NCI-H446 treated with DMSO at 0.1 percent for 48 hours (cell line): ENCODE data around the gene NCKAP5.

Experiments
- DNase-seq: peaks from one replicate; lab custom pipeline; 2025; lab: John Stamatoyannopoulos, UW

Gene NCKAP5

GRCh38 chr2:132754392-132754791 is 813.9 kb downstream of the NCKAP5 start:
- DNase-seq, result no peak

- DNase-seq, result no peak
These were observed 815.6 kb downstream of the NCKAP5 start for GRCh38 chr2:132752421-132753206.

- no peak for DNase-seq
These were observed 816.4 kb downstream of the NCKAP5 start for GRCh38 chr2:132751836-132752235.

- DNase-seq, result no peak
These were observed 817.7 kb downstream of the NCKAP5 start for GRCh38 chr2:132750606-132751005.

GRCh38 chr2:132747046-132747445 is 821.2 kb downstream of the NCKAP5 start:
- DNase-seq, result no peak

DNA sequence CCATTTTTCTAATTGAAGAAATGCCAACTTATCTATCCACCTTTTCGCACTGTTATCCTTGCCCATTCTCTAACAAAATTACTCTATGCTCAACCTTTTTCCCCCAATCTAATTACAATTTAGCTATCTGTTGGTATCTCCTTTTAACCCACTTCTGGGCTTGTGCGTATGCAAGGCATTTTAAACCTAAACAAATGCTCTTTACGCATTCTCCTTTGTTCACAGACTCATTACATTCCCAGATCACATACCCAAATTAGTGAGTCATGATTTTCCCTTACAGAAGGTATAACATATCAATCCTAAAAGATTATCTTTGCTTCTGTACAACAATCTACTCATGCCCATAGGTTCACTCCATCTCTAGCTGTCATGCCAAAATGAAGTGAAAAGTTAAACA is 826.5 kb downstream of the NCKAP5 start:
- no peak for DNase-seq

- no peak for DNase-seq
These were observed 828.1 kb downstream of the NCKAP5 start for GRCh38 chr2:132740081-132740720.

GRCh38 chr2:132738223-132738622 is 830.0 kb downstream of the NCKAP5 start:
- DNase-seq, result no peak

DNA sequence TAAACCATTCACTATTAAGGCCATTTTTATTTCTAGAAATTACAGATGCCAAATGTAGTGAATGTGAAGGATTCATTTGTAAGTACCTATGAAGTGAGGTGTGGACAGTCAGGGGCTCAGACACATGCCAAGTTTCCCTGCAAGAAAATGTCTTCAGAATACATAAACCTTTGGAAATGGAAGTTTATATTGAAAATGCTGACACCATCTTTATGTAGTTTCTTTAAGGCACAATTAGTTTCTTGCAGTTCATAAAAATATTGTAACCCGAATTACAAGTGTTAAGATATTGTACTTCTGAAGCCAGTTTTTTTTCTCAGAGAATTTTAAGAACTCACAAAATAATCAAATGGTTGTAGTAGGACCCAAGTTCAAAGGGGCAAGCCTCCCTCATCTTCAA is 832.2 kb downstream of the NCKAP5 start:
- DNase-seq, result no peak

- DNase-seq, result no peak
These were observed 833.3 kb downstream of the NCKAP5 start for GRCh38 chr2:132734961-132735360.

DNA sequence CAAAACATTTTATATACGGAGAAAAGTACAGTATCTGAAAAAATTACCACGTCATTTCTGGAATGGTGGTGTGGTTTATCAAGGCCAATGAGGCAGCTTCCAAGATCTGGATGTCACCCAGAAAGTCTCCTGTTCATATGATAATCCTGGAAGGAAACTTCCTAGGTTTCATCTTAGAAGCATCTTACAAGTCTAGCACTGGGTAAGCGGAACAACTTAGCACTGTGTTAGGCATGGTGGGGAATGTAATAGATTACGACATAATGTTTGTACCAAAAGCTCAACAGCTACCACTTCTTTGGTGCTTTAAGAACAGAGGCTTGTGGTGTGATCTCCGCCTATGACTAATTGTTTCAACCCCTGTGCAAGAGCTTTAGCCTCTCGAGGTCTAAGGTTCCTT is 835.2 kb downstream of the NCKAP5 start:
- no peak for DNase-seq

DNA sequence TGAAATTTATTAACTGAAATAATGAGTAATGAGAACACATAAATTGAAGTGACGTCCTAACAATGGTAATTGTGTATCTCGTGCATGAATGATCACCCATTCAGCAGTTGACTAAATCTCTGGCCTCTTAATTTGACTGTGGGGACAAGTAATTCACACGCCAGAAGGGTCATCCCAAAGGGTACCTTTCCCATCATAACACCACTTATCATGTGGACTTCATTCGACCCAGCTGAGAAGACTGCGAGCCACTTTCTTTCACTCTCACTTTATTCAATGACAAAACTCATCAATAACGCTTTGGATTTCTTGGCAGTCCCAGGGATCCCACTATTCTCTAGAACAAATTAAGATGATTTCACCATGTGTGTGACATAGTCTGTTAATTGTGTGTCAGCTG is 835.6 kb downstream of the NCKAP5 start:
- DNase-seq, result no peak

DNA sequence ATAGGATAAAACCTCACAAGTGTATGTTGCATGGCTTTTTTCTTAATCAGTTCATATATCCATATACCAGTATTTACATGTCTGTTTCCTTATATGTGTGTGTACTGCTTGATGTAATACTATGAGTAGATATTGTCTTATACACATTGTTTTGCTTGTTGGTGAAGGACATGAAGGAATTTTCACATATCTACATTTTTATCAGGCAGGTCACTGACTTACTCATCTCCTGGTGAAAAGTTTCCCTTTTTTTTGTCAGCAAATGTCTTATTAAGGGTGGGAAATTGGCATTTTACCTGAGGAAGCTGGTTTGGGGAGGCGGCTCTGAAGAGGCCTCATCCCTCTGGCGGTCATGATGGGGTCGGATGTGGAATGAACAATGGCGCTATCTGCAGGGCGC is 836.8 kb downstream of the NCKAP5 start:
- no peak for DNase-seq

DNA sequence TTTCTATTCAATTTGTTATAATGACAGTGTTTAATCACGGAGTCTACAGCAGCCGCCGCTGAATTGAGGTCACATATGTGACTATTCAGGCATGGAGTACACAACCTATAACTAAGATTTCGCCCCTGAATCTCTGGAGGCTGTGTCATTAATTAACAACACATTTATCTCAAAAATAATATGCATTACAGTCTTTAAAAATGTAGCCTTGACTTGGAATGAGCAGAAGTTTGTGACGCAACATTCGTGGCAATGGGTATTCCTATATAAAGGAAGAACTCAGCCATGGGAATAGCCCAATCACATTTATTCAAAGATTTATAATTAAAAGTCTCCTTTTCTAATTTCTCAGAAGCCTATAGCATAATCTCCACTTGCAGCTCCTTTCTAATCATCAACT is 837.7 kb downstream of the NCKAP5 start:
- no peak for DNase-seq

- no peak for DNase-seq
These were observed 838.7 kb downstream of the NCKAP5 start for GRCh38 chr2:132729522-132729921.

DNA sequence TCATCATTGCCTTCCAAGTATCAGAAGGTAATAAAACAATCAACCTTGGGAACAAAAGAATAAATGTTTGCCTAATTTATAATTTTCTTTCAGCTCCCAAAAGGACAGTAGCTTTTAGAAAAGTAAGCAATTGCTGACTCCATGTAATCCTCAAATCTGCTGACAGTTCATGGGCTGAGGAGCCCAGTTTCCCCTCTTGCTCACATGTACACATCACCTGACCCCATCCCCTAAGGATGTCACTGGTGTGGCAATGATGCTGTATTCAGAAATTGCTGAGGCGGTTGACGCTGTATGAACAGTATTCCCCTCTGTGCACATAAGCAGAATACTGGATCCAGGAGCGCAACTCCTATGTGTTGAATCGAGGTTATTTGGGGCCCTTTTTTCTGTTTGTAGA is 842.1 kb downstream of the NCKAP5 start:
- no peak for DNase-seq

- DNase-seq, result no peak
These were observed 842.5 kb downstream of the NCKAP5 start for GRCh38 chr2:132725748-132726147.

DNA sequence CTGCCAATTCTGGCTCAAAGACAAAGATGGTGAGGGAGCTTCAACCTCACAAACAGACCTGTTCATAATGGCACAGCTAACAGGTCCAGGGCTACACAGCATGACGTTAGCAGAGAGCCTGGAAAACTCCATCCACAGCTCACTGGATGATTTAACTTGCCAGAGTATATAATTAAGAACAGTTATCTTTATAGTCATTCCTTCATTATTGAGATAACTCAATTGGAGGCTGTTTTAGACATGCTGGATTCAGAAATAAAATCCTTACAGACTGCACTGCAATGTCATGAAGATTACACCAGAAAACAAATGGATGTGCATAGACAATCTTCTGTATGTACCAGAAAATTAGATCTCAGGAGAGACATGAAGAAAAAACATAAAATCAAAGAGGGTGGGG is 843.1 kb downstream of the NCKAP5 start:
- no peak for DNase-seq

DNA sequence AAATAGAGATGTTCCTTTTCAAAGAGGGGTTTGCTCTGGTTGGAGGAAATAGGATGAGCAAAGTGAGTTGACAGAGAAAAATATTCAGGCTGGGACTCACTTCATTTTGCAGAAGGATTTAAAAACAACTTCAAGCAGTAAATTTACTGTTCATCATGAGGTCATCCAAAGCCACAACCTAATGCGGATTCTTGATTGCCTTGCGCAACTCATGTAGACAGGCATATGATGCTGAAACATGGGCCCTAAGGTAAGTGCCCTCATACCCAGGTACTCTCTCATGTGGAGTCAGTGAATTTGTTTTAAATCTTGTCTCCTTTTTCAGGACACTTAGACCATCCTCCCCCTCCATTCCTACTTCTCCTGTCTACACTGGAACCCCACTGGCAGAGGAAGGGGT is 846.3 kb downstream of the NCKAP5 start:
- no peak for DNase-seq

GRCh38 chr2:132720393-132720792 is 847.9 kb downstream of the NCKAP5 start:
- DNase-seq, result no peak

- DNase-seq, result no peak
These were observed 848.8 kb downstream of the NCKAP5 start for GRCh38 chr2:132719480-132719879.

DNA sequence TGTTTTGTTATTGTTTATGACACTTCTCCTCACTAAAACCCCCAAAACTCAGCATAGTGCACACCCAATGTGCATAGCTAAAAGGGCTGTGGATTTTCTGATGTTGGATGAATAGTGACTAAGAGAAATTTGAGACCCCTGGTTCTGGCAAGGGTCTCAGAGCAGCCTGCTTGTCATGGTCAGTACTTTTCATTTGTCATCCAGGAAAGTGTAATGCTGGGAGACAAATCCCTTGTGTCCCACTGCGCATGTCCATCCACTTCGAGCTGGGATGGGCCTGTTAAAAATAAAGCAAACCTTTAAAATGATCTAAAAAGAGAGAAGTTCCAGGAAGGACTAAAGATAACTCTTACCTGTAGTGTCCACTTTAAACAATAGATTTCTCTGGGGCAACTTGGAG is 851.3 kb downstream of the NCKAP5 start:
- DNase-seq, result no peak

DNA sequence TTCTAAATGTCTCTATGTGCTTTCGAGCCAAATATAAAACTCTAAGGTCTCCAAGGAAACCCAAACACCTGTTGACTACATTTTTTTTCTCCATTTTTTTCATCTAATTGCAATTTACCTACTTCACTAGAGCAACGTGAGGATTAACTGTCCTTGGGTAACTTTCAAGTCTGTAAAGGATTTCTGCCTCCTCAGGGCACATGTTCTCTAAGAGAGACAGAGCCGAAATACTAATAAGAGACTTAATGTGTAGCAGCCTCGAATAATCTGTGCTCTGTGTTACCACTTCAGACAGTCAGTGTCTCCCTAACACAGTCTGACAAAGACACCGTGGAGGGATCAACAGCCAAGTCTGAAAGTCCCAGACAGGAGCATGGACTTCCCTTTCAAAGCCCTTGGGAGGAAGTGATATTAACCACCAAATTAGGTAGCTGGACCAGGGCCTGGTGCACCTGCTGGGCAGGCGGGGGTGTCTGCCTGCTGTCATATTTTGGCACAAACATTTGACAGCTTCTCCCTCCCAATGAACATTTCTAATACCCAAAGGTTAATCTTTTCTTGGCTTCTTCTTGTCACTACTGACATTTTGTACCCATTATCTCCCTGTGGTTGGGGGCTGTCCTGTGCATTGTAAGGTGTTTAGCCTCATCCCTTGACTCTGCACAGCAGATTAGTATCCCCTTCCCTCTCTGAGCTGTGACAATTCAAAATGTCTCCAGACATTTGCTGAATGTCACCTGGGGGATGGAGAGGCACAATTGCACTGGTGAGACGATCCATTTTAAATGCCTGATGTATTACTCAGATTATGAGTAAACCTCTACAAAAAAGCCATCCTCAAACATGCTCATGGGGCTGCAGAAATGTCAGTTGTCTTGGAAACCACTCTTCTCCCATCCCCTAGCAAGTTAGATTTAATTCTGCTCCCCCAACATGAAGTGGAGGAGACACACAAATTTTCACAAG is 852.6 kb downstream of the NCKAP5 start:
- DNase-seq, result no peak
